Activated naive CD4-positive, alpha-beta T cell treated with anti-CD3 and anti-CD28 coated beads, Interleukin-2, amount 50 U/mL, for 16 hours (primary cell): ENCODE measurements around the gene SLC2A1.
A peak's percentile ranks its signal among the peaks of the same experiment; 100 is the strongest.

Experiments
- DNase-seq: peaks from one replicate; pipeline ENCODE4 v3.0.0-alpha.2; 2020

The SLC2A1 gene

GRCh38 chr1:42940851-42941639, 17.6 kb downstream of the SLC2A1 start:
- no peak for DNase-seq

GRCh38 chr1:42938645-42939615, 19.7 kb downstream of the SLC2A1 start:
- no peak for DNase-seq

GRCh38 chr1:42937836-42938644, 20.6 kb downstream of the SLC2A1 start:
- no peak for DNase-seq

GRCh38 chr1:42937141-42937696, 21.4 kb downstream of the SLC2A1 start:
- no peak for DNase-seq

GRCh38 chr1:42936309-42937078, 22.2 kb downstream of the SLC2A1 start:
- no peak for DNase-seq

- DNase-seq = no peak
Measured at GRCh38 chr1:42935971-42936308, 22.7 kb downstream of the SLC2A1 start.

GRCh38 chr1:42935313-42935895, 23.3 kb downstream of the SLC2A1 start:
- DNase-seq = peak; percentile 1

- peak; percentile 3 for DNase-seq
Measured at GRCh38 chr1:42934541-42935312, 23.9 kb downstream of the SLC2A1 start.

GRCh38 chr1:42933610-42934491, 24.8 kb downstream of the SLC2A1 start:
- peak; percentile 5 for DNase-seq

GRCh38 chr1:42933060-42933586, 25.5 kb downstream of the SLC2A1 start:
- DNase-seq = peak; percentile 2

- DNase-seq = no peak
Measured at GRCh38 chr1:42932442-42932941, 26.2 kb downstream of the SLC2A1 start.

- DNase-seq = peak; percentile 62
Measured at GRCh38 chr1:42931911-42932422, 26.7 kb downstream of the SLC2A1 start.

GRCh38 chr1:42931108-42931539, 27.5 kb downstream of the SLC2A1 start:
- peak; percentile 43 for DNase-seq

- DNase-seq = no peak
Measured at GRCh38 chr1:42930178-42931107, 28.2 kb downstream of the SLC2A1 start.

GRCh38 chr1:42929434-42930177, 29.1 kb downstream of the SLC2A1 start:
- no peak for DNase-seq

GRCh38 chr1:42928859-42929258, 29.8 kb downstream of the SLC2A1 start:
- DNase-seq = no peak
